Heart left ventricle (tissue), 13 donors: ENCODE results near the gene NAA40.

ENCODE experiments used
- POLR2A ChIP-seq, 2 donors: fragments of 450-650 bp; IDR thresholded peaks; one replicate each; pipeline ENCODE4 v1.6.1; 2017; ENCODE audit warnings: antibody characterized with exemption in 2 of 2, mild to moderate bottlenecking in 2 of 2, moderate library complexity in 2 of 2
- TF ChIP-seq, protein P1 (sequence below), 12 donors: fragments of 200-600 bp; sonication (generic) in 4 of 12; IDR thresholded peaks; one replicate each; pipeline versions ENCODE4 v1.5.0 to v1.8.0; 2018 to 2022; ENCODE audit warnings: antibody characterized with exemption in 12 of 12, mild to moderate bottlenecking in 5 of 12
- donor health status: ischemic (EF 13 %, LVEDD 7.1; RV severe dilation, severe dysfunction).
- donor health status: DM: no; HTN: yes; CAD: no.
- donor health status: DM: no; HTN: no; CAD: no.
- donor health status: ischemic (EF 25% LVEDD 6.9; RV normal size, moderate dysfunction).
- donor health status: ischemic (EF 25% LVEDD 5.7; RV mildly dilated, moderate dysfunction).
- donor health status: ischemic (EF 35%, LVEDD 5.7; RV mildly dilated, moderate dysfunction).
- donor health status: nonischemic (EF 11% LVEDD 7.7; RV severe dilation, severe dysfunction).
- donor health status: DM: yes; HTN: yes; CAD: no.
- donor health status: PGD.
- donor health status: ischemic (EF 29% LVEDD 5.4; RV normal size, mild dysfunction).
- donor health status: nonischemic (EF 23%, LVEDD 6.1; RV moderate dilation, normal function).

- TF ChIP-seq, protein P1, sequence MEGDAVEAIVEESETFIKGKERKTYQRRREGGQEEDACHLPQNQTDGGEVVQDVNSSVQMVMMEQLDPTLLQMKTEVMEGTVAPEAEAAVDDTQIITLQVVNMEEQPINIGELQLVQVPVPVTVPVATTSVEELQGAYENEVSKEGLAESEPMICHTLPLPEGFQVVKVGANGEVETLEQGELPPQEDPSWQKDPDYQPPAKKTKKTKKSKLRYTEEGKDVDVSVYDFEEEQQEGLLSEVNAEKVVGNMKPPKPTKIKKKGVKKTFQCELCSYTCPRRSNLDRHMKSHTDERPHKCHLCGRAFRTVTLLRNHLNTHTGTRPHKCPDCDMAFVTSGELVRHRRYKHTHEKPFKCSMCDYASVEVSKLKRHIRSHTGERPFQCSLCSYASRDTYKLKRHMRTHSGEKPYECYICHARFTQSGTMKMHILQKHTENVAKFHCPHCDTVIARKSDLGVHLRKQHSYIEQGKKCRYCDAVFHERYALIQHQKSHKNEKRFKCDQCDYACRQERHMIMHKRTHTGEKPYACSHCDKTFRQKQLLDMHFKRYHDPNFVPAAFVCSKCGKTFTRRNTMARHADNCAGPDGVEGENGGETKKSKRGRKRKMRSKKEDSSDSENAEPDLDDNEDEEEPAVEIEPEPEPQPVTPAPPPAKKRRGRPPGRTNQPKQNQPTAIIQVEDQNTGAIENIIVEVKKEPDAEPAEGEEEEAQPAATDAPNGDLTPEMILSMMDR (IDR thresholded peaks at IDR 0.05) = peak in 1 of 12 donors; percentile 16
- TF ChIP-seq POLR2A (IDR thresholded peaks at IDR 0.05) = no peak
These were observed 37.1 kb upstream of the NAA40 start for GRCh38 chr11:63901660-63902059.
